ENCODE results near the gene CARD10.

GRCh38 chr22:37486224-37486845 lies 32.9 kb downstream of the CARD10 start, which contains the start of gene MFNG:
- TF ChIP-seq SUZ12 (IDR thresholded peaks at IDR 0.05; ENCODE audit: extremely low read depth, insufficient read depth, insufficient read length) (no peak), YY1 (IDR thresholded peaks at IDR 0.05; ENCODE audit: insufficient read depth, insufficient read length) (no peak), ZNF274 (IDR thresholded peaks at IDR 0.05; ENCODE audit: low read depth, low read length) (no peak)
